HG03135 (cell line): ENCODE results near the gene GLI2.

ENCODE experiments used
- ATAC-seq: cut with Tn5 transposase; IDR thresholded peaks from one replicate; pipeline ENCODE4 v1.9.1; 2021; ENCODE audit warnings: mild to moderate bottlenecking, moderate library complexity; ENCODE audit not compliant: unreplicated experiment

GLI2 gene

GRCh38 chr2:120754067-120754960 is 18.6 kb downstream of the GLI2 start:
- no peak for ATAC-seq

DNA sequence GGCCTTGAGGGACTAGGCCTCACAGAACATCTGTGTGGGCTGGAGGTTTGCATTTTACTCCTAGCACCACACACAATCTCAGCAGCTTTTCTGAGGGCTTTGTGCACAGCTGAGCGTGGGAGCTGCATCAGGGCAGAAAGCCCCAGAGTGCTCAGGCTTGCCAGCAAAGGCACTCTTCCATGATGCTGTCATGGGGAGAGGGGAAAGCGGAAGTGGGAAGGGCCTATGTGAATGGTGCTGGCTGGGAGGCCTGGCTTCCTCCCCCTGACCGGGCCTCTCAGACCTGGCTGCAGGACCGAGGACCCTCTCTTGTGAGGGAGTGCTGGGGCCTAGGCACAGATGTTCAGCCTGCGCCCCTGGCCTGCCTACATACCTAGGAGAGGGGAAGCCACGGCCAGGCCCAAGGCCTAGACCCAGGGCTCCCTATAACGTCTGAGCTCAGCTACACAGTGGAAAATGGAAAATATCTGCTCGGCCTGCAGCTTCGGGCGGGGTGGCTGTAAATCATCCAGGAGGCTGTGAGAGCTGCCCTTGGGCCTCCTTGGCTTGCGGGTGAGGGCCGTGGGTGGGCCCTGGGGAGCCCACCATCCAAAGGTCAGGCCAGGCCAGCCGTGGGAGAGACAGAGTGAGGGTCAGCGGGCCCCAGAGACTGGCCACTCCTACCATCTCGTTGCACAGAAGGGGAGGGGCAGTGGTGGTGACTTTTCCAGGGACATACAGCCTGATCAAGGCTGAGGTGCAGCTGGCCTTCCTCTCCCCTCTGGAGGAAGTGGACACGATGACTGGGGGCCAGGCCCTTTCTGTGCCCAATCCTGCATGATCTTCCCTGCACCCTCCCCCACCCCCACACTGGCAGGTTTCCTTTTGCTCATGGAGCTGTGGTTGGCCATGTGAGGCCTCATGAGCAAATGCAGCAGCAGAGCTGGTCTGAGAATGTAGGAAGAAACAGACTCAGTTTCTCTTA is 22.8 kb downstream of the GLI2 start:
- ATAC-seq, result no peak

- no peak for ATAC-seq
Observed at GRCh38 chr2:120759543-120760331, 24.1 kb downstream of the GLI2 start.

GRCh38 chr2:120760446-120761135 is 24.9 kb downstream of the GLI2 start:
- ATAC-seq, result no peak

DNA sequence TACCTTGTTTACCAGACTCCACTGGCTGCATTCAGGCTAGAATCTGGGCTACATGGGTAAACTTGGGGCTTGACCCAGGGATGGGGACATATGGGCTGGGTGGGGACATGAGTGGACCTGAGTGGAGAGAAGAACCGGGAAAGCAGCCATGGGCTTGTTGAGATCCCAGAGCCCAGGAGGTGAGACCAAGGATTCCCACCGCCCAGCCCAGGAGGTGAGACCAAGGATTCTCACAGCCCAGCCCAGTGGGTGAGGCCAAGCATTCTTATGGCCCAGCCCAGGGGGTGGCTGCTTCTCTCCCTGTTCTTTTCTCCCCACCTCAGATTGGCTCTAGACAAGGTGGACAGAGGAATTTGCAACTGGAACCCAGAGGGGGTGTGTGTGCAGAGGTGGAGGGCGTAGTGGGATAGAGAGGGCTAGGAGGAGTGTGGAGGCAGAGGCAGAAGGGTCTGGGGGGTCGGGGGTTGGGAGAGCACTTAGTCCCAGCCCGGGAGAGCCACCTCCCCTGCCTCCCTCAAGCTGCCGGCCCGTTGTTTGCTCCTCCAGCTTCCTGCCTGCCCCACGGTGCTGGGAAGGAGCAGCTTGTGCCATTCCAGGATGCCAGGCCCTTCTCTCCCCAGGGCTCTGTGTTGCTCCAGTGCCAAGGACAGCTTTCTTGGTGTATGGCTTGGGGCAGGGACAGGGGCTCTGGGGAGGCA is 25.6 kb downstream of the GLI2 start:
- no peak for ATAC-seq

- no peak for ATAC-seq
Observed at GRCh38 chr2:120761911-120762310, 26.2 kb downstream of the GLI2 start.

- ATAC-seq, result no peak
Observed at GRCh38 chr2:120762341-120763061, 26.8 kb downstream of the GLI2 start.

GRCh38 chr2:120763508-120763907 is 27.8 kb downstream of the GLI2 start:
- no peak for ATAC-seq

DNA sequence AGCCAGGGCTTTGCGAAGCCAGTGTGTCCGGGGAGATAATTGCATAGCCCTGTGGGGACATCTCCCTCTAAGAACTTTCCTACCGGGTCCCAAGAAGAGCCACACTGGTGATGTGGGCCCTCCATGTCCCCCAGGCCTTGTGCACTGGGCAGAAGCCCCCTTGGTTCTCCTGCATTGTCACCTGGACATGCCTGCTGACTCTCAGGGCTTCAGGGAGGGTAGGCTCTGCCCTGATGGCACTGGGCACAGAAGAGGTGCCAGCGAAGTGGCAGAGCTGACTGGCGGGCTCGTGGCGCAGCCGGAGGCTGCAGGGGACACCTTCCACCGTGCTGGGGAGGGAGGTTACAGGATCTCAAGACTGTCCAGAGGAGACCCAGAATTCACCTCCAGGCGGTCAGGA is 28.3 kb downstream of the GLI2 start:
- ATAC-seq, result no peak

DNA sequence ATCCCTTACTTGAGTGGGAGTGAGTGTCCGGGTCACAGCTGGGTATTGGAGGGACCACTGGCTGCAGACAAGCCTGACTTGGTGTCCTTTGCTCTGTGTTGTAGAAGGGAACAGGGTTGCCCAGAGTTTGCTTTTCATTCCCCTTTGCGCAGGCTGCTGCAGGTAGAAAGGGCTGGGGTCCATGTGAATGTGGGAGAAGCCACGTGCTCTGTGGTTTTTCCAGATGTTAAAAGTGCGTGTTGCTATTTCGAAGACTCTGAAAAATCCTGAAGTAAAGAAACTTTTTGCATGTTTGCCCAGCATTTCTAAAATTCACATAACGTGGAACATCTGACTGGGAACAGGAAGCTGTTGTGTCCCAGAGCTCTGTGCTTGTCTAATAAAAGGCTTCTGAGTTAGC is 28.8 kb downstream of the GLI2 start:
- no peak for ATAC-seq

- ATAC-seq, result no peak
Observed at GRCh38 chr2:120764991-120765677, 29.5 kb downstream of the GLI2 start.

- no peak for ATAC-seq
Observed at GRCh38 chr2:120765678-120766469, 30.2 kb downstream of the GLI2 start.

GRCh38 chr2:120766470-120767351 is 31.0 kb downstream of the GLI2 start:
- no peak for ATAC-seq

- no peak for ATAC-seq
Observed at GRCh38 chr2:120767486-120768005, 31.9 kb downstream of the GLI2 start.

DNA sequence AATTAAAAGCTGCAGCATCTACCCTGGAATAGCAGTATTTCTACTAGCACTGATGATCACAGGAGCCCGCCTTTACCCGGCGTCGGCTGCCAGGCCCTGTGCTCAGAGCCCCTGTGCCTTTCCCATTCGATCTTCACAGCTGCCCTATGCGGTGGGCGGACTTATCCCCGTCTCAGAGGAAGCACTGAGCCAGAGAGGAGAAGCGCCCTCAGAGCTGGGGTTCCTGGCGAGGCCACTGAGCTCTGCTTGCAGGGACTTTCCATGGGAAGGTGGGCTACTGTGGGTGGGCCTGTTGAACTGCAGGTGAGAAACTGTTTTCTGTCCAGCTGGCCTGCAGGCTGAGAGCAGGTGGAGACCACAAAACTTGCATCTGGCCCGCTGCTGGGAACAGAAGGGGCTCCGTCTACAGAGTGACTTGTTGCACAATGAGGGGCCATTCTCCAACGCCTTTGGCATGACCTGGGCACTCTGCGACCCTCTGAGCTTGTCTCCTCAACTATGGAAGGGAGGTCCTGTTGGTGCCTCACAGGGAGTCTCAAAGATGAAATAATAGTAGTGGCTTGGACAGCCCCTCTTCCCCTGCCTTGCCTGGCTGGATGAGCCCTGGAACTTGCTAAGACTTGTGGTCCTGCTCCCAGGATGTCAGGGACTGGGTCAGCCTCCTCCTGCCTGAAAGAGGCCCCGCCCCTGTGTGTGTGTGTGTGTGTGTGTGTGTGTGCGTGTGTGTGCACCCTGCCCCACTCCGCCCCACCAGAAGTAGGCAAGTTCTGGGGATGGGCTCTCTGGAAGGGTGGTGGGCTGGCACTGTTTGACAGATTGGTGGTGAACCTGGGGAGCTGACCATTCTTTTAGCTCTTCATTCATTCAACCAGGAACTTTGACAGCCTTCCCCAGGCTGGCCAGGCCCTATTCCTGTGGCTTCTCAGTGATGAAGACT is 32.7 kb downstream of the GLI2 start:
- no peak for ATAC-seq
